Right kidney (tissue), 1 donor: ENCODE results near the gene GMDS.
"Not testable (repeated sequence)": the region's sequence is repeated elsewhere in the genome, so short reads cannot be mapped to it uniquely, and the experiment has no call there.

Source experiments
- DNase-seq: peaks from one replicate; pipeline ENCODE4 v3.0.0-alpha.2; 2016

The GMDS gene

DNA sequence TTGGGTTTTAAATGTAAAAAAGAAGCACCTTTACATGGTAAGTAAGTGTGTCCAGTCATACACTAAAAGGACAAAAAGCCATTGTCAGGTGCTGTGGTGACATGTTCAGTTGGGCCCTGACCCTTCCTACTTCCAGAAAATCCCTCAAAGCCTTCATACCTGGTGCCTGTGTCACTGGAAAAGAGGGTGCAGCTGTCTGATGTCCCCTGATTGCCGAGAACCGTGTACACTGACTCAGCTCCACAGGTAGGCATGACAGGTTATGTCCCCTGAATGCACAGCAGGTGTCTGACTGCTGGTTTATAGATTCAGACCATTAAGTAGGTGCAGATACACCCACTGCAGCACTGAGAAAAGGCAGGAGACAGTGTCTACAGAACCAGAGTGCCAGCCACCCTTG, 536.6 kb downstream of the GMDS start:
- DNase-seq: no peak

DNA sequence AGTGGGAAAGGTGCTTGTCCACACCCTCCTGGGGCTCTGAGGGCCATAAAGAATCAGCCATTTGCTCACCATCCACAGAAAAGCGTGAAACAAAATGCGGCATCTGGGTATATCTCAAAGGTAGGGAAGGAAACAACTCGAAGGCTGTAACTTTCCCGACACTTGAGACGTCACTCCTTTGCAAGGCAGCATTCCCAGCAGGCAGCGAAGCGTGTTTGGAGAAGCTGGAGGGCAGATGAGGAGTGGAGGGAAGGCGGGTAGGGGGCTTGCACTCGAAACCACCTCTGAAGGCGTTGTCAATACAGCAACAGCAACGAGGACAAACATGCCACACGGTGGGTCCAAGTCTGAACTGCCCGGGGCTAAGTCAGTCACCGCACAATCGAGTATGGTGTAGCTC, 537.3 kb downstream of the GMDS start:
- DNase-seq: peak; percentile 57

DNA sequence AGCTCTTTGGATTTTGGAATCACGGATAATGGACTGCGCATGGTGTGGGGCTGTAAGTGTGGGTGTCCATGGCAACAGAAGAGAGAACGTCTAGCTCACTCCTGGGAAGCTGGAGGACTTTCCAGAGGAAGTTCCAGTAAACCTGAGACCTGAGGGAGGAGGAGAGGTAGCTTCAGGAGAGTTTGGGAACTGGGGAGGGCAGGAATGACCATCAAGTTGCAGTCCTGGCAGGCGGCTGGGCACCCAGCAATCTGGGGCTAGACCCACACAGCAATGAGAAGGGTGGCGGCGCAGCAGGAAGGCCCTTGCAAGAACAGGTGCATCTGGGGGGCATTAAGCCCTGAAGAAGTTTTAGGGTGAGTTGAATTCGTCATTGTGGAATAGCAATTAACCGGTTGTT, 539.8 kb downstream of the GMDS start:
- no peak for DNase-seq

DNA sequence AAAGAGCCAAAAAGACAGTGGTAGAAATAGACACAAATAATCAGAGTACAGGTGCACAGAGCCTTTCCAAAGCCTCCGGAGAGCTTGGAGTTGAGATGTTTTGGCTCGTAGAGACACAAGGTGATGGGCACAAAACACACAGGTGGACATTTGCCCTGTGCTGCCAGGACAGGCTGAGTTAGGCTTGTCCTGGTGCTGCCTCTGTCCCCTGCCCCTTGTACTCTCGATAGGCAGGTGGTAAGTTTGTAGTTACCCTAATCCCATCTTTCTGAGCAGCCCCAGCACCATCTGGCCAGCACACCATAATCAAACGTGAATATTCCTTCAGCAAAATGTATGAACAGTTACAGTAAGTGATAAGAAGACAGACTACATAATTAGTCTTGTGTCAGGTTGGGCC, 540.2 kb downstream of the GMDS start:
- no peak for DNase-seq

DNA sequence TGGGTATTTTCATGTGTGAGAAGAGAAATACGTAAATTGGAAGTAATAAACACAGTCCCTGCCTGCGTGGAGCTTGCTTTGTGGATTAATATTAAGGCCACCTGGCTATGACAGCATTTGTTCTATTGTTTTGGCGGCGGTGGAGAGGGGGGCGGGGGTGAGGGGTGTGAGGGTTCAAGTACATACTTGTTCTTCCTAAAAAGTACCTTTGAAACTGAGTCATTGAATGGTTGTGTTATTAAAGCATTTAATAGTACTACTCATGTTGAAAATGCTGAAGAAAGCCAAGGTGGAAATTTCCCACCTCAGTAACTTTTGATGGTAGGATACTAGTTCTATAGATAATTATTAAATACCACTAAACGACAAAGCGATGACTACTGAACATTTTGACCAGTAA, 540.7 kb downstream of the GMDS start:
- no peak for DNase-seq

DNA sequence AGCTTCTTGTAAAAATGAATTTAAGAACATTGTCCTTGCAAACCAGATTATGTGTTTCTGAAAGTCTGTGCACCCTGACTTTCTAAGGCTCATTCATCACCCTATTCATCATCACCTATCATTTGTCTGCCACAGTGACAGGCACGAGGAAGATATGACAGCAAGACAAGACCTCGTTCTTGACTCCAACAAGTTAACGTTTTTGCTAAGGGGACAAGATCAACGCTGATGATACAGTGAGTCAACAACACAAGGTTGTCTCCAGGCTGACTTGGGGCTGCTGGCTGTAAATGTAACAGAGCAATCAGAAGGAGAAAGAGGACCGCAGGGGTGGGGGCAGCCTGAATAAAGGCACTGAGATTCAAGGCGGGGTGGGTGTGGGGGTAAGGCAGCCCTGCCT, 541.5 kb downstream of the GMDS start:
- DNase-seq: no peak

DNA sequence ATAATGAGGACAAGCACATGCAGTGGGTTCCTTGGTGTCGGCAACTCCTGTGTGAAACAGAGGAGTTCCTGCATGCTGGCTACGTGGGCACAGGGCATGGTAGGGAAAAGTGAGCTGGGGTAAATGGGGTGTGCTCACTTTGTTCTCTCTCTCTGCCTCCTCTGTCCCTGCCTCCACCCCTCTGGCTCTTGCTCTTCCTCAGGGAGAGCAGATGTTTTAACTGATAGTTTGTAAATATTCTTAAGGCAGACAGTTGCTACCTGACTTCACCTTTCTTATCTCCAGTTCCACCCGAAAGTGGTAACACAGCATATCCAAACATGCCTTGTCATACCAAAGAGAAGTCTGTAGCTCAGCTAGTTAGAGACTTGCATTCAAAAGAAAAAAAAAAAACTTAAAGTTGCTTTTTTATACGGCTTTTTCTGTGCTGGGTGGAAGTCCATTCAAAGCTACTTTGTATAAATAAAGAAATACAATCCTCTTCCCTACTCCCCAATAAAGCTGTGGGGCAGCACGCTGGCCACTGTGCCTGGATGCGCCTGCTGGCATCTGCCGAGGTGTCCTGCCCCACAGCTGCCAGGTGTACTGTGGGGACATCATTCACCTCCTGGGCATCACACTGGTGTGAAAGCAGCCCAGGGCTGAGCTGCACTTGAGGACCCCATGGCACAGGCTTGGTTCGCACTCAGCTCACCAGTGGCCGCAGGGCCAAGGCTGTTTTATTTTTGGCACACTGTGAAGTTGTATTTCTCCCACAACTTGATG, 542.1 kb downstream of the GMDS start:
- DNase-seq: no peak

DNA sequence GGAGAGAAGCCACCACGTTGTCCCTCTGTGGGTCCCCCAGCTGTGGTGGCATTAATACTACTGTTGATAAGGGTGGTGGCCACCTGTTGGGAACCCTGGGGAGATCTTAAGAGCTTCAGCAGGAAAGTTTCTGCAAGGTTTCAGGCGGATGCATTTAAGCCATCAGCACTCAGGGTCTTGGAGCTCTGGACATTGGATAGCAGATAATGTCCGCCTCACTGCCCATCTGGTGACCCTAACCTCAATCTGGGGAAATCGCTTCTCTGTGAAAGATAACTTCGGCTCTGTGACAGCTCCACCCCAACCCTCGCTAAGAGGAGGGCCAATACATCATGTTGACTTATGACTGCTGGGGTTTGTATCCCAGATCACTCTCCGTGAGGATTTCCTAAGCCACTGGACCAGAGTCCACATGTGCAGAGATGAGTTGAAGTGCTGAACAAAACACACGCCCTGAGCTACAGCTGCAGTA, 542.8 kb downstream of the GMDS start:
- no peak for DNase-seq

DNA sequence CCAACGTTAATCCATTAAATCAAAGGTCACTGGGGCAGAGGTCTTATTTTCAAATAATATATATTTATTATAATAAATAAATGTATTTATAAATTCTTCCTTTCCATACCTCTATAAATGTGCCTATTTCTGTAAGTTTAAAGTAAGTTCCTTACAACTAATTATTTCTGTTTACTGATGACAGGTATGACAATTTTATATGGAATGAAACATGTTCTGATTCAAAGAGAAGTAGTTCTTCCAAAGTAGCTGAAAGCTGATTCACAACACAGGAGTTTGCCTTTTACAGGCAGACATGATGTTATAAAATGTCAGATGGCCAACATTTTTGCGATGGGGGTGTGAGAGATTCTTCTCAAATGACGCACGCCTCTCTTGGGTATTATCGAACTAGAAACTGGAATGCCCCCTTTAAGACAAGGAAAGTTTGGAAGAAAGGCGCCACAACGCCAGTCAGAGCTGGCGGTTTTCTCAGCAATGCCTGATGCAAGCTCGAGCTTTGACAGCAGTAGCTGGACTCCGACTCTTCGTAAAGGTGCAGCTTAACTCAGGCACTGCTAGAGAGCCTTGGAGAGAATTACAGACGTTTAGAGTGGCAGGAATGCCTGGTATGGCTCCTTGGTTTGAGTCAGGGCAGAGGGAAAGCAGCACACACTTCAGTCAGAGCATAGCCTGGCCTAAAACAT, 543.6 kb downstream of the GMDS start:
- DNase-seq: no peak

DNA sequence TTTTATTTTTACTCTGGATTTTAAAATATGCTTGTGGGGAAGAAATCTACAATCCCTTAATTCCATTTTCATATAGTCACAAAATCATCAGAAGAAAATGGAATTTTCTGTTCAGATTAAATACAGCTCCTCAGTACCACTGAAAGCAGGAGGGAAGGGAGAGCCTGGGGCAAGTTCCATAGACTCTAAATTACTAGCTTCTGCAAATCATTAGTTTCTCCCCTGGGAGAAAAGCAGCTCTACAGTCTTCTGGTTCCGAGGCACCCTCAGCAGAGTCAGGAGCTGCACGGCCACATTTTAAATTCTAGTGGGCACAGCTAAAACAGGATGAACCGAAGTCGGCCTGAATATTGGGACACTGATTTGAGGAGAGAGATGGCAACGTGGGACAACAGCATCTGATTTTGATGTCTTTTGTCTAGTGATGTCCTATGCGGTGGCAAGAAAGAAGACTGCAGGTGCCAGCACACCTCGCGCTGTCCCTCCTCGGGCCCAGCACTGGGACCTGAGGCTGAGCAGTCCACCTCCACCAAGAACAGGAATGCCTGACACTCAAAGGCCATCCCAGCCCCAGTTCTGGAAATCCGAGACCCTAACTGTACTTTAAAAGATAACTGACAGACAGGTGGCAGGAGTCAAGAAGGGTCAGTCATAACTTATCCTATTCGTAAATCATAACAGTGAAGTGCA, 545.0 kb downstream of the GMDS start:
- no peak for DNase-seq

DNA sequence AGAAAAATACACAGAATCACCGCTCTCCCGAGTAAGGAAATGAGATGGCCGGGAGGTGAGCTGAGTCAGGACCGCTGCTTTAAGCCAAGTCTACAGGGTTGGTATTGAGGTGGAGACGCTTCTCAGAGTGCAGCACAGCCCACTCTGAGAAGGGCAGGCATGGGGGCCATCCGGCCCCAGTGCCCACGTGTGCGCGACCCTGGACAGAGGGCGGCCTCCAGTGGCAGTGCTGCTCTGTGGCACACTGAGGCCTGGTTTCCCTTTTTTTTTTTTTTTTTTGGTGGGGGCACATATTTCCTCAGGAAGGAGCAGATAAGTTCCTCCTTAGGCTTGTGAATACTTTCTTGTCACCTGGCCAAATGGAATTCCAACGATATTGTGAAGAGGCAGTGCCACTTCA, 546.9 kb downstream of the GMDS start:
- DNase-seq: no peak

DNA sequence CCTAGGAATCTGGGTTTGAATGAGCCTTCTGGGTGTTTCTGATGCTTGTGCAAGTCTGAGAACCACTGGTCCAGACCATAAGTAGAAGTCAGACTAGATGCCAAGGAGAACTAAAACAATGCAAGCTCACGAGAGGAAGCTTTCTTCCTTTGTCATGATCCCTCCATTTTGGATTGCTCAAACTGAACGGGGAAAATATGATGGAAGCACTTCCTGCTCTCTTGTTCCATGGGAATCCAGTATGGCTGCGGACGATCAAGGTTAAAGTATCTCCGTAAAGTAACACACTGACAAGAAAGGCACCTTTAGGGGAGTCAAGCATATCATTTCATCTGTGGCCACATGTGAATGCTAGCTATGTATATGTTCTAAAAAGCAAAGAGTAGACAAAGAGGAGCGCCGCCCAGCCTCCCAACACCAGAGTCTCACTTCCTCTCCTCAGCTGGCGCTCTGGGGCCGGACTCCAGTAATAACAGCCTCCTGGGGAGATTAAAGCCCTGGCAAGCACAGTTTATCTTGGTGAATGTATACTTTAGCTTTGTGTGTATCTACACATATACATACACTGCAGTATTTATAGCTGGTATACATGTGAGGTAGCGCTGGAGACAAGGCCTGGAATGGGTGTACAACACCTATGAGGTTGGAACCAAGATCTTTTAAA, 547.6 kb downstream of the GMDS start:
- no peak for DNase-seq

DNA sequence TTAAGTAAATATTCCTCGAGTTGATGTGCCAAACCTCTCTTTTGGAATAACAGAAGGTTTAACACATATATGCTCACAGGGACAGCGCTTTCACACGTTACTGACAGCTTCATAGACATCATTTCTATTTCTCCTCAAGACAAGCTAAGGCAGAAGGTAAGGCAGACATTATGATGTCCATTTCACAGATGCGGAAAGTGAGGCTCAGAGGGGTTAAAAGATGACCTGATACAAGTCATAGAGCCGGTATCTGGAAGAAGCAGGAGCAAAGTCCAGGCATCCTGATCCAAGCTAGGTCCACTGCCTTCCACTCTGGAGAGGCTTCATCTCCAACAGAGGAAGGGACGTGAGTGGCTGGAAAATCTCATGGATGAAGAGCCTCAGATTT, 548.9 kb downstream of the GMDS start:
- DNase-seq: no peak

DNA sequence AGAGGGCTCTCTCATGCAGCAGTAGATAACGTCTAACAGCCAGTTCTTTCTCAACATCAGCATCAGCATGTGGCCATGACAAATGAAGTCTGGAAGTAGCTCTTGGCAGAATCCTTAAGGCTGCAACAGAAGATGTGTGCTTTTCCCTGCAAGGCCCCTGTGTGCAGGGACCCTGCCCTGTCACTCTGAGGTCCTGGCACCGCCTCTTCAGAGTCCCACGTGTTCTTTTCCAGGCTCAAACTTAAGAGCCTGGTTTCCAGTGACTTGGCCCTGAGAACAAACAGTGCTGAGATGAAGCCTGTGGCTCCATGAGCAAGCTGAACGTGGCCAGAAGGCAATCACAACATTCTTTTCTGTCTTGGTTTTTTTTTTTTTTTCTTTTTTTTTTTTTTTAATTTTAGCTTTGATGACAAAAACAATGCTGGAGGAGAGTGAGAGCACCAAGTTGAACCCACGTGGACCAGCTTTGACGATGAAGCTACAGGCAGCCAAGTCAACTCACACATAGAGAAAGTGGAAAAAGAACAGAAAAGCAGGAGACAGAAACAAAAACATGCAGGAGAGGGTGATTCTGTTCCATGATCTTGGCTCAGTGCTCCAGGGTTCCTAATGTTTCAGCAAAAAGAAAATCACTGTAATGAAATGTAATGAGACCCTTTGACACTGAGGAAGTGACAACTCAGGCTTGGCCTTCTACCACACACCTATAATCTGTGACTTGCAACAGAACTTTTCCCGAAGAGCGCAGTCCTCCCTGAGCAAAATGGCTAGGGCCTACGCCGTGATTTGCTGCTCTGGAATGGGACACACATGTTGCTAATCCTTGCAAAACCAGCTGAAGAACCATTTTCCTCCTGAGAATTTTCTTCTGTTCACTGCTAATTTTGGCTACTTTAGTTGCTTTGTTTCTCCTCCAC, 549.6 kb downstream of the GMDS start:
- no peak for DNase-seq

DNA sequence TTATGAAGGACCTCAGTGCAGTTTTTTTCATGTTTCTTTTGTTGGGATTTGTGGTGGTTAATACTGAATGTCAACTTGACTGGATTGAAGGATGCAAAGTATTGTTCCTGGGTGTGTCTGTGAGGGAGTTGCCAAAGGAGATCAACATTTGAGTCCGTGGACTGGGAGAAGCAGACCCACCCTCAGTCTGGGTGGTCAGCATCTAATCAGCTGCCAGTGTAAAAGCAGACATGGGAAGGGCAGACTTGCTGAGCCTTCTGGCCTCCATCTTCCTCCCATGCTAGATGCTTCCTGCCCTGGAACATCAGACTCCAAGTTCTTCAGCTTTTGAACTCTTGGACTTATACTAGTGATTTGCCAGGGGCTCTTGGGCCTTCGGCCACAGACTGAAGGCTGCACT, 553.6 kb downstream of the GMDS start:
- not testable (repeated sequence) for DNase-seq

DNA sequence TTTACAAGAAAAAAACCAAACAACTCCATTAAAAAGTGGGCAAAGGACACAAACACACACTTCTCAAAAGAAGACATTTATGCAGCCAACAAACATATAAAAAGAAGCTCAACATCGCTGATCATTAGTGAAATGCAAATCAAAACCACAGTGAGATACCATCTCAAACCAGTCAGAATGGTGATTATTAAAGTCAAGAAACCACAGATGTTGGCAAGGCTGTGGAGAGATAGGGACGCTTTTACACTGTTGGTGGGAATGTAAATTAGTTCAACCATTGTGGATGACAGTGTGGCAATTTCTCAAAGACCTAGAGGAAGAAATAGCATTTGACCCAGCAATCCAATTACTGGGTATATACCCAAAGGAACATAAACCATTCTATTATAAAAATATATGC, 554.7 kb downstream of the GMDS start:
- not testable (repeated sequence) for DNase-seq

DNA sequence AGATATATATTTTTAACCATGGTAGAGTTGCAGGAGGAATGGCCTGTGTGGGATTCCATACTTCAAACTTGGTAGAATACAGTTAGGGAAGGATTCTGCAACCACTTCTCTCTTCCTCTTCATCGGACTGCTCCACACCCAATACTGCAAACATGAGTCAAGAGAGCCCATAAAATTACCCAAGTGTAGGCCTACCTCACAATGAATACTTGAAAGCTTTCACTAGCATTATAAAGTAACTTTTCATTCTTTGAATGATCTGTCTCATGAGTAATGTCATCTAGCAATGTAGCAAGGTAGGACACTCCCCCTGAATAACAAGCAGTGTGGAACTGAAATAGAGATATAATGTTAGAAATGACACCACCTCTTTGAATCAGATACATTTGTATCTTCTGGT, 556.3 kb downstream of the GMDS start:
- DNase-seq: no peak

DNA sequence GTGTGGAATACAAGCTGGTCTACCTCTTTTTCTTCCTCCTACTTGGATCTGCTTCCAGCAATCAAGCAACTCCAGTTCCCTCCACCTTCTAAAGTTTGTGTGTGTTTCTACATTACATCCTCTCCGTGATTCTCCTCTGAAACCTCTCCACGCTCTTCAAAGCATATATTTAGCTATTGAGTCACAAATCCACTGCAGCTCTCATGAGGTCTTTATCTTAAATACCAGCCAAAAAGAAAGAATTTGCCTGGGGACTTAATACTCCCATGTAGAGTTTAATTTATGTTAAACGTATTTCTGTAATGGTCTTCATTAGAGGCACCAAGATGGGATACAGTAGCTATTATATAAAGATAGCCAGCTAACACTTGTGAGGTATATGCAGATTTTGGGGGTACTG, 557.0 kb downstream of the GMDS start:
- DNase-seq: no peak

DNA sequence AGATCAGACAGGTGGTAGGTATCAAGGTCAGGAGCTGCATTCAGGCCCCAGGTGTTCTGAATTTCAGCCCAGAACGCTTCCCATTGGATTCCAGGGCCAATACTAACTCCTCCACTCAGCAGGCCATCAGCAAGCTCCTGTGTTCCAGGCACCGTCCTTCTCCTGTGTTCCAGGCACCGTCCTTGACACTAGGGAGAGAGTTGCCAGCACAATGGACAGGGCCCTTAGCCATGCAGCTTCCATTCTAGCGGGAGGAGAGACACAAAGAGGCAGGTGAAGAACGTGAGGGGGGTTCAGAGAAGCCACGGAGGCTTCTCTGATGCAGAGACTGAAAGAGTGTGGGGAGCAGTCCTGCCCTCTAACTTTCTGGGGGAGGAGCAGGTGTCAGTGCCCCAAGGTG, 558.0 kb downstream of the GMDS start:
- DNase-seq: no peak

DNA sequence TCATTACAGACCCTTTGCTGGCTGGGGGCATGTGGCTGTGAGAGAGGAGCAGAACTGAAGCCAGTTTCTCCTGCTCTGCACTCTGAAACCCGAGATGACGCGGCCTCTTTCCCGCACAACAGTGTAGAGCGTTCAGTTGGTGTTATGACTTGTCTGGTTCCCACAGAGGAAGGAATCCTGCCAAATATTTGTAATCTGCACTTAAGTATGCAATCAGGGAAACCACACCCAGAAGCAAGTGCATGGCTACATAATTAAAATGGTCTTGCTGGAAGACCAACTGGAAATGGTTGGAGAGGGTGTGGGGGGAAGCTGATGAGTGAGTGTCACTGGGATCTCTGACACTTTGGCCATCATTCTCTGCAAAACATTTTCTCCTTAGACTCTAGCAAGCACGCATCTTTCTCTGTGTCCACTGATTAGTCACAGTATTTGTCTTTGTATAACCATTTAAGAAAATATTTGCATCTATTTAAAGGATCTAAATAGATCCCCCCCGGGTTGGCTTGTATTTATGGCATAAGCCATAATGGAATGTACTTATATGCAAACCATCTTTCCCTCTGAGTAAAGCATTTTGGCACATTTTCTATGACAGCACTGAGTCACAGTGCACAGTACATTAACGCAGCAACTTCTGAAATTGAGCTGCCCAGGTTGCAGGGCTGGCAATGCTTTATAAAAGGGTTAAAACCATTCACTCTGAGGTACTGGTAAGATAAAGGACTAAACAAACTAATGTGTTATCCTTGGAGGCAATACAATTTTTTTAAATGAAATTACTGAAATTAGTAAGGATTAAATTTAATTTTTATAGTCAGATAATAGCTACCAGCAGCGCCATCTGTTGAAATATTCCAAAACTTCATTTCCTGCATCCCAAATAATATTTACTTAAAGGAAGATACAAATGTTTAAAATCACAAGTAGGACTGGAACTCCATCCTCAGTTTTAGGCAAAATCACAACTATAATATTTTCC, 559.0 kb downstream of the GMDS start:
- DNase-seq: no peak

DNA sequence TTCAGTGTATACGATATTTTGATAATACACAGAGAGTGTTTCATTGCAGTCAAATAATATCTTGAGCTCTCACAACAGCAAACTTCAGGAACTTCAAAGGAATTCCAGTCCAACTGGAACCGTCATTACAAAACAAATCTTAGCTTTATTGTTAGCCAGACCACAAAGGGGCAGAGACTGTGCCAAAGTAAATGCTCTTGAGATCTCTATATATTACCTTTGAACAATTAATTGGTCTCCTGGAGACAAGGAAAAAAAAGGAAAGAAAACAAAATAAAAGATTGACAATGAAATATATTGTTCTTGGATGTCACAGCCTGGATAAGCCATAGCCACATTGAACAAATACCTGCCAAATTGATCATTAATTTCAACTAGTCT, 565.7 kb downstream of the GMDS start:
- DNase-seq: no peak
